Lower lobe of right lung (tissue), 2 donors: ENCODE results near the gene TBKBP1. TPM values are rescaled to one million over a fixed set of nuclear protein-coding genes. Genes with fewer than 3 reads are reported as not detected.

Source experiments
- ATAC-seq, 2 donors: fragments of 200-7000 bp; cut with Tn5 transposase; one replicate each; pipeline ENCODE4 v1.9.1; 2020 to 2022; ENCODE audit warnings: mild to moderate bottlenecking in 2 of 2, moderate library complexity in 2 of 2
- DNase-seq: peaks from one replicate; pipeline ENCODE4 v3.0.0-alpha.2; 2020
- H3K27ac ChIP-seq: fragments of 200-600 bp; one replicate; pipeline ENCODE4 v1.8.0; 2022
- H3K27me3 ChIP-seq: fragments of 200-600 bp; one replicate; pipeline ENCODE4 v1.8.0; 2022; ENCODE audit warnings: low read depth
- H3K36me3 ChIP-seq: fragments of 200-600 bp; one replicate; pipeline ENCODE4 v1.8.0; 2022; ENCODE audit warnings: mild to moderate bottlenecking
- H3K4me1 ChIP-seq: fragments of 200-600 bp; one replicate; pipeline ENCODE4 v1.8.0; 2022
- H3K4me3 ChIP-seq: fragments of 200-600 bp; one replicate; pipeline ENCODE4 v1.8.0; 2022; ENCODE audit warnings: mild to moderate bottlenecking
- H3K9me3 ChIP-seq: fragments of 200-600 bp; one replicate; pipeline ENCODE4 v1.8.0; 2022
- CTCF ChIP-seq: fragments of 200-600 bp; IDR thresholded peaks from one replicate; pipeline ENCODE4 v1.8.0; 2022; ENCODE audit warnings: antibody characterized with exemption, mild to moderate bottlenecking
- intact Hi-C: fragments of 100-400 bp; cut with DNase I; formaldehyde crosslinking; loops from one replicate; pipeline ENCODE4 v1.11.0; 2022
- total RNA-seq: library from RNA; stranded (reverse); fragmentation: NEBNext Ultra II Directional; extraction: Animal tissue kit (Norgen Biotek cat#: 25700); gene quantifications from one replicate; pipeline ENCODE4 v1.2.1, GENCODE V29; 2021
- donor health status: DM: no; HTN: yes; CAD: no; lungs with severe emphysema.

The TBKBP1 gene
- total RNA-seq, 1 donor from 2014 or later, result 8.3 TPM

GRCh38 chr17:47717979-47718621 lies 24.1 kb downstream of the TBKBP1 start:
- DNase-seq (no peak), ATAC-seq (peak; percentile 15 to 25)
- H3K4me3 ChIP-seq, result no peak overlapping the region
- intact Hi-C loops, result no loop called here
- TF ChIP-seq CTCF, result no peak
- H3K9me3 ChIP-seq, result no peaks in the 10 kb centered on the region
- H3K27ac ChIP-seq, result no peak overlapping the region
- no peaks in the 10 kb centered on the region for H3K36me3 ChIP-seq
- H3K4me1 ChIP-seq, result peaks cover 14% of the 10 kb centered on the region
- H3K27me3 ChIP-seq, result peaks cover 51% of the 10 kb centered on the region

GRCh38 chr17:47718634-47719405 lies 24.9 kb downstream of the TBKBP1 start:
- H3K9me3 ChIP-seq, result no peaks in the 10 kb centered on the region
- H3K4me3 ChIP-seq, result no peak overlapping the region
- no peak for DNase-seq
- peaks cover 53% of the 10 kb centered on the region for H3K27me3 ChIP-seq
- no peaks in the 10 kb centered on the region for H3K36me3 ChIP-seq
- TF ChIP-seq CTCF, result no peak
- ATAC-seq, result no peak
- H3K4me1 ChIP-seq, result peaks cover 14% of the 10 kb centered on the region
- intact Hi-C loops, result no loop called here
- no peak overlapping the region for H3K27ac ChIP-seq

- H3K9me3 ChIP-seq, result no peaks in the 10 kb centered on the region
- no peak for TF ChIP-seq CTCF
- intact Hi-C loops, result no loop called here
Measured at GRCh38 chr17:47719411-47720152, 25.6 kb downstream of the TBKBP1 start.

GRCh38 chr17:47720196-47720595 lies 26.2 kb downstream of the TBKBP1 start:
- DNase-seq (no peak), ATAC-seq (no peak)
- Histone ChIP-seq H3K4me3 (no peak overlapping the region), H3K9me3 (no peaks in the 10 kb centered on the region), H3K4me1 (peaks cover 14% of the 10 kb centered on the region), H3K36me3 (no peaks in the 10 kb centered on the region), H3K27ac (no peak overlapping the region), H3K27me3 (peaks cover 57% of the 10 kb centered on the region)
- TF ChIP-seq CTCF, result no peak
- intact Hi-C loops, result no loop called here

More at GRCh38 chr17:47719411-47720152, 25.6 kb downstream of the TBKBP1 start:
- Histone ChIP-seq H3K4me3 (no peak overlapping the region), H3K36me3 (no peaks in the 10 kb centered on the region), H3K27me3 (peaks cover 53% of the 10 kb centered on the region), H3K27ac (no peak overlapping the region), H3K4me1 (peaks cover 14% of the 10 kb centered on the region)
- ATAC-seq, result no peak
- DNase-seq, result no peak

GRCh38 chr17:47720754-47721533 lies 27.0 kb downstream of the TBKBP1 start:
- no peaks in the 10 kb centered on the region for H3K9me3 ChIP-seq
- no peaks in the 10 kb centered on the region for H3K36me3 ChIP-seq
- no peak overlapping the region for H3K27ac ChIP-seq
- H3K27me3 ChIP-seq, result peaks cover 63% of the 10 kb centered on the region
- H3K4me3 ChIP-seq, result no peak overlapping the region
- intact Hi-C loops, result no loop called here
- DNase-seq (no peak), ATAC-seq (peak; percentile 23 to 33)
- no peak for TF ChIP-seq CTCF
- H3K4me1 ChIP-seq, result peaks cover 14% of the 10 kb centered on the region
